ENCODE measurements around the gene DENND4A. TPM values are rescaled to one million over a fixed set of nuclear protein-coding genes. Genes with fewer than 3 reads are reported as not detected.

DENND4A gene
- total RNA-seq, 1 donor from 2014 or later, result 50.8 TPM

- no peaks in the 10 kb centered on the region for H3K9me3 Mint-ChIP-seq
- no peaks in the 10 kb centered on the region for H3K4me1 Mint-ChIP-seq (ENCODE audit: low read depth)
- H3K27ac Mint-ChIP-seq, result no peak overlapping the region
- DNase-seq (ENCODE audit: low spot score), result no peak
- H3K27me3 Mint-ChIP-seq (ENCODE audit: insufficient read depth), result no peaks in the 10 kb centered on the region
- intact Hi-C loops (cut with micrococcal nuclease), result no loop called here
- H3K4me3 Mint-ChIP-seq, result no peak overlapping the region
- peaks cover 32% of the 10 kb centered on the region for H3K36me3 Mint-ChIP-seq (ENCODE audit: low read depth)
Measured at GRCh38 chr15:65659502-65660052, 132.5 kb downstream of the DENND4A start.

- H3K4me3 Mint-ChIP-seq, result no peak overlapping the region
- H3K27me3 Mint-ChIP-seq (ENCODE audit: insufficient read depth), result no peaks in the 10 kb centered on the region
- no peaks in the 10 kb centered on the region for H3K9me3 Mint-ChIP-seq
- H3K36me3 Mint-ChIP-seq (ENCODE audit: low read depth), result peaks cover 42% of the 10 kb centered on the region
- no peak overlapping the region for H3K27ac Mint-ChIP-seq
- intact Hi-C loops (cut with micrococcal nuclease), result no loop called here
- no peak for DNase-seq (ENCODE audit: low spot score)
- peaks cover 11% of the 10 kb centered on the region for H3K4me1 Mint-ChIP-seq (ENCODE audit: low read depth)
Measured at GRCh38 chr15:65655457-65655856, 136.6 kb downstream of the DENND4A start.

GRCh38 chr15:65655026-65655425 lies 137.1 kb downstream of the DENND4A start:
- peaks cover 42% of the 10 kb centered on the region for H3K36me3 Mint-ChIP-seq (ENCODE audit: low read depth)

GRCh38 chr15:65653801-65654521 lies 138.1 kb downstream of the DENND4A start:
- DNase-seq (ENCODE audit: low spot score), result no peak
- Mint-ChIP-seq H3K27me3 (ENCODE audit: insufficient read depth) (no peaks in the 10 kb centered on the region), H3K4me3 (no peak overlapping the region), H3K36me3 (ENCODE audit: low read depth) (peaks cover 40% of the 10 kb centered on the region), H3K27ac (no peak overlapping the region), H3K9me3 (no peaks in the 10 kb centered on the region), H3K4me1 (ENCODE audit: low read depth) (peaks cover 11% of the 10 kb centered on the region)
- intact Hi-C loops (cut with micrococcal nuclease), result no loop called here

More at GRCh38 chr15:65655026-65655425, 137.1 kb downstream of the DENND4A start:
- Mint-ChIP-seq H3K27me3 (ENCODE audit: insufficient read depth) (no peaks in the 10 kb centered on the region), H3K27ac (no peak overlapping the region), H3K9me3 (no peaks in the 10 kb centered on the region), H3K4me3 (no peak overlapping the region), H3K4me1 (ENCODE audit: low read depth) (peaks cover 11% of the 10 kb centered on the region)
- intact Hi-C loops (cut with micrococcal nuclease), result no loop called here
- no peak for DNase-seq (ENCODE audit: low spot score)

- intact Hi-C loops (cut with micrococcal nuclease), result no loop called here
- H3K36me3 Mint-ChIP-seq (ENCODE audit: low read depth), result peaks cover 37% of the 10 kb centered on the region
- peaks cover 11% of the 10 kb centered on the region for H3K4me1 Mint-ChIP-seq (ENCODE audit: low read depth)
- H3K4me3 Mint-ChIP-seq, result no peak overlapping the region
- no peaks in the 10 kb centered on the region for H3K27me3 Mint-ChIP-seq (ENCODE audit: insufficient read depth)
- no peak overlapping the region for H3K27ac Mint-ChIP-seq
- DNase-seq (ENCODE audit: low spot score), result no peak
- H3K9me3 Mint-ChIP-seq, result no peaks in the 10 kb centered on the region
Measured at GRCh38 chr15:65653341-65653740, 138.8 kb downstream of the DENND4A start.

- Mint-ChIP-seq H3K4me1 (ENCODE audit: low read depth) (peaks cover 11% of the 10 kb centered on the region), H3K9me3 (no peaks in the 10 kb centered on the region), H3K27me3 (ENCODE audit: insufficient read depth) (no peaks in the 10 kb centered on the region), H3K27ac (no peak overlapping the region), H3K36me3 (ENCODE audit: low read depth) (peaks cover 37% of the 10 kb centered on the region), H3K4me3 (no peak overlapping the region)
- intact Hi-C loops (cut with micrococcal nuclease), result no loop called here
- no peak for DNase-seq (ENCODE audit: low spot score)
Measured at GRCh38 chr15:65651831-65652749, 140.0 kb downstream of the DENND4A start.

GRCh38 chr15:65651042-65651322 lies 141.1 kb downstream of the DENND4A start:
- H3K27me3 Mint-ChIP-seq (ENCODE audit: insufficient read depth), result no peaks in the 10 kb centered on the region
- peaks cover 32% of the 10 kb centered on the region for H3K36me3 Mint-ChIP-seq (ENCODE audit: low read depth)
- H3K4me1 Mint-ChIP-seq (ENCODE audit: low read depth), result peaks cover 11% of the 10 kb centered on the region
- no peak overlapping the region for H3K4me3 Mint-ChIP-seq
- H3K27ac Mint-ChIP-seq, result no peak overlapping the region
- intact Hi-C loops (cut with micrococcal nuclease), result no loop called here
- no peaks in the 10 kb centered on the region for H3K9me3 Mint-ChIP-seq
- DNase-seq (ENCODE audit: low spot score), result no peak

GRCh38 chr15:65650312-65651041 lies 141.6 kb downstream of the DENND4A start:
- peaks cover 29% of the 10 kb centered on the region for H3K36me3 Mint-ChIP-seq (ENCODE audit: low read depth)
- intact Hi-C loops (cut with micrococcal nuclease), result no loop called here
- H3K27ac Mint-ChIP-seq, result no peak overlapping the region
- no peaks in the 10 kb centered on the region for H3K9me3 Mint-ChIP-seq
- H3K4me3 Mint-ChIP-seq, result no peak overlapping the region
- no peaks in the 10 kb centered on the region for H3K27me3 Mint-ChIP-seq (ENCODE audit: insufficient read depth)
- DNase-seq (ENCODE audit: low spot score), result no peak
- H3K4me1 Mint-ChIP-seq (ENCODE audit: low read depth), result peaks cover 11% of the 10 kb centered on the region

GRCh38 chr15:65646486-65646885 lies 145.6 kb downstream of the DENND4A start:
- Mint-ChIP-seq H3K27me3 (ENCODE audit: insufficient read depth) (no peaks in the 10 kb centered on the region), H3K4me3 (no peak overlapping the region), H3K4me1 (ENCODE audit: low read depth) (peaks cover 6% of the 10 kb centered on the region), H3K36me3 (ENCODE audit: low read depth) (peaks cover 4% of the 10 kb centered on the region), H3K27ac (no peak overlapping the region), H3K9me3 (no peaks in the 10 kb centered on the region)
- no peak for DNase-seq (ENCODE audit: low spot score)
- intact Hi-C loops (cut with micrococcal nuclease), result no loop called here

- Mint-ChIP-seq H3K27ac (no peak overlapping the region), H3K4me3 (no peak overlapping the region), H3K27me3 (ENCODE audit: insufficient read depth) (no peaks in the 10 kb centered on the region), H3K9me3 (no peaks in the 10 kb centered on the region), H3K36me3 (ENCODE audit: low read depth) (peaks cover 2% of the 10 kb centered on the region), H3K4me1 (ENCODE audit: low read depth) (no peaks in the 10 kb centered on the region)
- no peak for DNase-seq (ENCODE audit: low spot score)
- intact Hi-C loops (cut with micrococcal nuclease), result no loop called here
Measured at GRCh38 chr15:65645392-65645791, 146.7 kb downstream of the DENND4A start.

- H3K4me3 Mint-ChIP-seq, result no peak overlapping the region
- no peaks in the 10 kb centered on the region for H3K27me3 Mint-ChIP-seq (ENCODE audit: insufficient read depth)
- H3K27ac Mint-ChIP-seq, result no peak overlapping the region
- H3K36me3 Mint-ChIP-seq (ENCODE audit: low read depth), result no peaks in the 10 kb centered on the region
- no peaks in the 10 kb centered on the region for H3K4me1 Mint-ChIP-seq (ENCODE audit: low read depth)
- intact Hi-C loops (cut with micrococcal nuclease), result no loop called here
- DNase-seq (ENCODE audit: low spot score), result no peak
- no peaks in the 10 kb centered on the region for H3K9me3 Mint-ChIP-seq
Measured at GRCh38 chr15:65644282-65644681, 147.8 kb downstream of the DENND4A start.

- no peak overlapping the region for H3K27ac Mint-ChIP-seq
- no peaks in the 10 kb centered on the region for H3K9me3 Mint-ChIP-seq
- H3K4me1 Mint-ChIP-seq (ENCODE audit: low read depth), result peaks cover 10% of the 10 kb centered on the region
- intact Hi-C loops (cut with micrococcal nuclease), result no loop called here
- no peaks in the 10 kb centered on the region for H3K36me3 Mint-ChIP-seq (ENCODE audit: low read depth)
- DNase-seq (ENCODE audit: low spot score), result no peak
- H3K4me3 Mint-ChIP-seq, result no peak overlapping the region
- no peaks in the 10 kb centered on the region for H3K27me3 Mint-ChIP-seq (ENCODE audit: insufficient read depth)
Measured at GRCh38 chr15:65642594-65642993, 149.5 kb downstream of the DENND4A start.

Data from activated T-helper 1 cell treated with anti-CD3 and anti-CD28 coated beads, Interleukin-12 subunit alpha, Interleukin-12 subunit beta, Interleukin-2, Interleukin-4 antibody, amounts not matched to agents 30 ng/mL and 10 ng/mL and 1 ng/mL, durations not matched to agents 14 hours and 24 hours and 36 hours (primary cell).